Peyer's patch (tissue), 4 donors: ENCODE measurements around the gene TMEM121B.

Experiments
- POLR2A ChIP-seq, 2 donors: fragments of 450-650 bp; IDR thresholded peaks; one replicate each; pipeline ENCODE4 v1.5.1; 2017; ENCODE audit warnings: antibody characterized with exemption in 2 of 2, mild to moderate bottlenecking in 2 of 2, moderate library complexity in 2 of 2
- TF ChIP-seq, protein P1 (sequence below), 6 experiments: fragments of 450-650 bp in 4 of 6; fragments of 200-600 bp in 2 of 6; sonication (generic) in 1 of 6; IDR thresholded peaks; one replicate each; pipeline ENCODE4 v1.5.1; 2017 to 2019; ENCODE audit warnings: antibody characterized with exemption in 6 of 6, mild to moderate bottlenecking in 3 of 6, moderate library complexity in 1 of 6

DNA sequence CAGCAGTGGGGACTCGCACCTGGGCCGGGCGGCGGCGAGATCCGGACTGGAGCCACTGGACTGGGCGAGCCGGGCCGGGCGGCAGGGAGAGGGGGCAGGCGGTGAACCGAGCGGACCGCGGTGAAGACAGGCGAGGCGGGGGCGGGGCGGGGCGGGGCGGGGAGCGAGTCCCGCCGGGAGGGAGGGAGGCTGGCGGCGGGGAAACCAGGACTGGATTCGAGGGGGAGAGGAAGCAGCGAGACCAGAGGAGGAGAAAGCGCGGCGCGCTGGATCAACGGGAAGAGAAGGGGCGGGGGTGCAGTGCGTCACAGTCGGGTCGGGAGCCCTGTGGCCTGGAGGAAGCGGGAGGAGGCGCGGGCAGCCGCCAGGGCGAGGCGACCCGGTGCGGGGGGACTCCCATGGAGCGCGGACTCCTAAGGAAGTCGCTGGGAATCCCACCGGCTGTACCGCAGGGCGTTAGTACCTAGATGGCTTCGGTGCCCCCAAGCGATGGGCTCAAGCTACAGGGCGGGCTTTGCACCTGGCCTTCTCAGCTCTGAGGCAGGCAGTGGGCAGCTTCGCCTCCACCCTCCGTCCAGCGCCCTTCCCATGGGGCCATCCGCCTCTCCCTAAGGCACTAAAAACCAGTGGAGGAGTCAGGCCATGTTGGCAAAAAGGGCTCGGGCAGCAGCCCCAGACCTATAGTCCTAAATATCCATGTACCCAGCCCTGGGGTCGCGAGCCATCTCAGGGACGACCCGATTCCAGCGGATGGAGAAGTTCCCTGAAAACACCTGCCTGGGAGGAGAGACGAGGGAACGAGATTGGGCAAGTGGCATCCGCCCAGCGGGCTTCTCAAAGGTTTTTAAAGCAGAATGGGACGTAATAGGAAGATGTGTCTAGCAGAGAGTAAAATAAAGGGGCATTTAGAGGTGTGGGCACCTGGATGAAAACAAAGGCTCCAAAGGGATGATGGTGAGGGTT lies at the start of gene TMEM121B:
- no peak for TF ChIP-seq POLR2A (IDR thresholded peaks at IDR 0.05)
- TF ChIP-seq, protein P1, sequence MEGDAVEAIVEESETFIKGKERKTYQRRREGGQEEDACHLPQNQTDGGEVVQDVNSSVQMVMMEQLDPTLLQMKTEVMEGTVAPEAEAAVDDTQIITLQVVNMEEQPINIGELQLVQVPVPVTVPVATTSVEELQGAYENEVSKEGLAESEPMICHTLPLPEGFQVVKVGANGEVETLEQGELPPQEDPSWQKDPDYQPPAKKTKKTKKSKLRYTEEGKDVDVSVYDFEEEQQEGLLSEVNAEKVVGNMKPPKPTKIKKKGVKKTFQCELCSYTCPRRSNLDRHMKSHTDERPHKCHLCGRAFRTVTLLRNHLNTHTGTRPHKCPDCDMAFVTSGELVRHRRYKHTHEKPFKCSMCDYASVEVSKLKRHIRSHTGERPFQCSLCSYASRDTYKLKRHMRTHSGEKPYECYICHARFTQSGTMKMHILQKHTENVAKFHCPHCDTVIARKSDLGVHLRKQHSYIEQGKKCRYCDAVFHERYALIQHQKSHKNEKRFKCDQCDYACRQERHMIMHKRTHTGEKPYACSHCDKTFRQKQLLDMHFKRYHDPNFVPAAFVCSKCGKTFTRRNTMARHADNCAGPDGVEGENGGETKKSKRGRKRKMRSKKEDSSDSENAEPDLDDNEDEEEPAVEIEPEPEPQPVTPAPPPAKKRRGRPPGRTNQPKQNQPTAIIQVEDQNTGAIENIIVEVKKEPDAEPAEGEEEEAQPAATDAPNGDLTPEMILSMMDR (IDR thresholded peaks at IDR 0.05): no peak
